Liver (tissue), 9 donors: ENCODE results near the gene ANKDD1A. TPM values are rescaled to one million over a fixed set of nuclear protein-coding genes. Genes with fewer than 3 reads are reported as not detected.

ENCODE experiments used
- DNase-seq: peaks from one replicate; pipeline ENCODE4 v3.0.0-alpha.2; 2017; ENCODE audit warnings: low spot score
- H3K27ac ChIP-seq, 2 donors: one replicate each; pipeline ENCODE4 v1.7.0; 2013; ENCODE audit warnings: inconsistent platforms in 2 of 2, low read length in 2 of 2, control low read depth in 1 of 2, low read depth in 1 of 2, mild to moderate bottlenecking in 1 of 2
- H3K27me3 ChIP-seq, 4 donors: one replicate each; pipeline versions ENCODE4 v1.6.1 to v1.7.0; 2013; ENCODE audit warnings: low read length in 3 of 4, inconsistent platforms in 1 of 4, mild to moderate bottlenecking in 1 of 4, moderate library complexity in 1 of 4; ENCODE audit not compliant: control insufficient read depth in 4 of 4, insufficient read depth in 4 of 4
- H3K36me3 ChIP-seq, 4 donors: one replicate each; pipeline versions ENCODE4 v1.6.1 to v1.7.0; 2013; ENCODE audit warnings: low read length in 3 of 4, mild to moderate bottlenecking in 3 of 4, low read depth in 1 of 4, moderate library complexity in 1 of 4; ENCODE audit not compliant: control insufficient read depth in 4 of 4, insufficient read depth in 3 of 4
- H3K4me1 ChIP-seq, 4 donors: one replicate each; pipeline versions ENCODE4 v1.6.1 to v1.7.0; 2013; ENCODE audit warnings: low read length in 3 of 4, mild to moderate bottlenecking in 3 of 4, moderate library complexity in 1 of 4; ENCODE audit not compliant: control insufficient read depth in 4 of 4, insufficient read depth in 4 of 4
- H3K4me3 ChIP-seq, 3 donors: one replicate each; pipeline versions ENCODE4 v1.6.1 to v1.7.0; 2013; ENCODE audit warnings: low read length in 3 of 3, control low read depth in 1 of 3, low read depth in 1 of 3, mild to moderate bottlenecking in 1 of 3
- H3K9ac ChIP-seq, 2 donors: one replicate each; pipeline ENCODE4 v1.7.0; 2013; ENCODE audit warnings: low read length in 2 of 2, mild to moderate bottlenecking in 2 of 2, moderate library complexity in 2 of 2, control low read depth in 1 of 2, low read depth in 1 of 2
- H3K9me3 ChIP-seq, 4 donors: one replicate each; pipeline versions ENCODE4 v1.6.1 to v1.7.0; 2013; ENCODE audit warnings: low read length in 3 of 4; ENCODE audit not compliant: control insufficient read depth in 4 of 4
- CTCF ChIP-seq: fragments of 150-350 bp; IDR thresholded peaks from 2 replicates; pipeline ENCODE4 v1.5.1; 2017; ENCODE audit warnings: improper control_type of control experiment, low read depth, low read length; ENCODE audit not compliant: missing input control
- FOXA1 ChIP-seq: IDR thresholded peaks from 2 replicates; pipeline ENCODE4 v1.6.1; 2016; ENCODE audit warnings: antibody characterized with exemption
- FOXA2 ChIP-seq: IDR thresholded peaks from 2 replicates; pipeline ENCODE4 v1.6.1; 2016; ENCODE audit warnings: antibody characterized with exemption
- GABPA ChIP-seq, 2 donors: IDR thresholded peaks in 1 of 2; conservative IDR thresholded peaks in 1 of 2; 2 replicates each; pipeline ENCODE4 v1.6.1; 2016; ENCODE audit warnings: antibody characterized with exemption in 2 of 2, mild to moderate bottlenecking in 1 of 2, moderate library complexity in 1 of 2
- HNF4A ChIP-seq, 2 donors: conservative IDR thresholded peaks; 2 replicates each; pipeline ENCODE4 v1.6.1; 2016; ENCODE audit warnings: antibody characterized with exemption in 2 of 2, mild to moderate bottlenecking in 2 of 2
- HNF4G ChIP-seq: IDR thresholded peaks from 2 replicates; pipeline ENCODE4 v1.6.1; 2016; ENCODE audit warnings: antibody characterized with exemption
- NR2F2 ChIP-seq: IDR thresholded peaks from 2 replicates; pipeline ENCODE4 v1.6.1; 2016; ENCODE audit warnings: antibody characterized with exemption
- RAD21 ChIP-seq, 2 donors: IDR thresholded peaks; 2 replicates each; pipeline ENCODE4 v1.6.1; 2016; ENCODE audit warnings: antibody characterized with exemption in 2 of 2, mild to moderate bottlenecking in 2 of 2
- SP1 ChIP-seq: IDR thresholded peaks from 2 replicates; pipeline ENCODE4 v1.6.1; 2018; ENCODE audit warnings: antibody characterized with exemption, mild to moderate bottlenecking
- TAF1 ChIP-seq: conservative IDR thresholded peaks from 2 replicates; pipeline ENCODE4 v1.6.1; 2016; ENCODE audit warnings: antibody characterized with exemption, mild to moderate bottlenecking
- YY1 ChIP-seq: IDR thresholded peaks from 2 replicates; pipeline ENCODE4 v1.6.1; 2016; ENCODE audit warnings: antibody characterized with exemption, mild to moderate bottlenecking
- WGBS: extraction: QIAGEN DNeasy Blood & Tissue Kit; methylation state at CpG from one replicate; pipeline ENCODE4 v1.1.7; 2013; 5-methylcytosine and 5-hydroxymethylcytosine counted together
- polyA plus RNA-seq, 2 donors: library from polyadenylated mRNA; stranded (reverse) in 1 of 2; unstranded in 1 of 2; fragments of 200-250 nt in 1 of 2; fragments of >200 nt in 1 of 2; fragmentation: Nextera tagmentation in 1 of 2; extraction: Ambion mirVana in 1 of 2; gene quantifications; one replicate each; pipeline versions ENCODE4 v1.2.1 to v1.2.3, GENCODE V29; 2013 to 2015
- total RNA-seq, 2 donors: library from RNA; depleted of rRNA; stranded (reverse); fragments of >200 nt; gene quantifications; one replicate each; pipeline ENCODE4 v1.2.3, GENCODE V29; 2014
- TF ChIP-seq, protein P1 (sequence below): IDR thresholded peaks from 2 replicates; pipeline ENCODE4 v1.6.1; 2016; ENCODE audit warnings: antibody characterized with exemption, mild to moderate bottlenecking
- donor health status: healthy.
- donor health status: healthy.
- donor health status: healthy.
- donor health status: healthy.
- donor health status: healthy.

Gene ANKDD1A
- total and polyA plus RNA-seq, 4 donors: 0.32 to 1.0 (median 0.59) TPM

GRCh38 chr15:64961013-64961412 is 49.3 kb downstream of the ANKDD1A start:
- TF ChIP-seq, protein P1, sequence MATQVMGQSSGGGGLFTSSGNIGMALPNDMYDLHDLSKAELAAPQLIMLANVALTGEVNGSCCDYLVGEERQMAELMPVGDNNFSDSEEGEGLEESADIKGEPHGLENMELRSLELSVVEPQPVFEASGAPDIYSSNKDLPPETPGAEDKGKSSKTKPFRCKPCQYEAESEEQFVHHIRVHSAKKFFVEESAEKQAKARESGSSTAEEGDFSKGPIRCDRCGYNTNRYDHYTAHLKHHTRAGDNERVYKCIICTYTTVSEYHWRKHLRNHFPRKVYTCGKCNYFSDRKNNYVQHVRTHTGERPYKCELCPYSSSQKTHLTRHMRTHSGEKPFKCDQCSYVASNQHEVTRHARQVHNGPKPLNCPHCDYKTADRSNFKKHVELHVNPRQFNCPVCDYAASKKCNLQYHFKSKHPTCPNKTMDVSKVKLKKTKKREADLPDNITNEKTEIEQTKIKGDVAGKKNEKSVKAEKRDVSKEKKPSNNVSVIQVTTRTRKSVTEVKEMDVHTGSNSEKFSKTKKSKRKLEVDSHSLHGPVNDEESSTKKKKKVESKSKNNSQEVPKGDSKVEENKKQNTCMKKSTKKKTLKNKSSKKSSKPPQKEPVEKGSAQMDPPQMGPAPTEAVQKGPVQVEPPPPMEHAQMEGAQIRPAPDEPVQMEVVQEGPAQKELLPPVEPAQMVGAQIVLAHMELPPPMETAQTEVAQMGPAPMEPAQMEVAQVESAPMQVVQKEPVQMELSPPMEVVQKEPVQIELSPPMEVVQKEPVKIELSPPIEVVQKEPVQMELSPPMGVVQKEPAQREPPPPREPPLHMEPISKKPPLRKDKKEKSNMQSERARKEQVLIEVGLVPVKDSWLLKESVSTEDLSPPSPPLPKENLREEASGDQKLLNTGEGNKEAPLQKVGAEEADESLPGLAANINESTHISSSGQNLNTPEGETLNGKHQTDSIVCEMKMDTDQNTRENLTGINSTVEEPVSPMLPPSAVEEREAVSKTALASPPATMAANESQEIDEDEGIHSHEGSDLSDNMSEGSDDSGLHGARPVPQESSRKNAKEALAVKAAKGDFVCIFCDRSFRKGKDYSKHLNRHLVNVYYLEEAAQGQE: no peak
- no peak for TF ChIP-seq HNF4A (conservative IDR thresholded peaks at IDR 0.05)
- no peak for TF ChIP-seq HNF4G
- TF ChIP-seq TAF1: no peak
- Histone ChIP-seq H3K9ac (no peak overlapping the region), H3K36me3 (peaks cover 8 to 70% (median 58%) of the 10 kb centered on the region in 4 donors), H3K27me3 (no peaks in the 10 kb centered on the region), H3K4me1 (no peaks in the 10 kb centered on the region), H3K4me3 (no peak overlapping the region), H3K9me3 (no peaks in the 10 kb centered on the region), H3K27ac (no peak overlapping the region)
- DNase-seq: no peak
- WGBS: 97% methylated on average over 5 of the region's 5 CpGs

DNA sequence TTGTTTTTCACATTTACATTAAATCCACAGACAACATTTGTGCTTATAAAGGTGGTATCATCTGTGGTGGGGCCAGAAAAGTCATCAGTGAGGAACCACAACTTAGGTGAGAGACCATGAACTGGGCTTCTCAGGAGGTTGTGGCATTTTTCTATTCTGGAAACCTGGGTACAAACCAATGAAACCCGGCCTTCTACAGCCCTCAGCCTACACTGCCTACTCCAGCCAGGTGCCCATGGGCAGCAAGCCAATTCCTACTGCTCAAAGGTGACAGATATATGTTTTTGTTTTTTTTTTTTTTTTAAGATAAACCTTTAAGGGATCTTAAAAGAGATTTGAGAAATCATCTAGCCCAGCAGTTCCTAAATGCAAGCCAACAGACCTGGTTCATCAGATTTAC is 57.7 kb downstream of the ANKDD1A start:
- Histone ChIP-seq H3K9ac (no peak overlapping the region), H3K27ac (no peak overlapping the region), H3K36me3 (peaks cover 8 to 61% (median 49%) of the 10 kb centered on the region in 4 donors), H3K4me3 (no peak overlapping the region), H3K27me3 (no peaks in the 10 kb centered on the region), H3K9me3 (no peaks in the 10 kb centered on the region), H3K4me1 (no peaks in the 10 kb centered on the region)
- DNase-seq: no peak
- WGBS: 85% methylated on average over 1 of the region's 1 CpG
- TF ChIP-seq GABPA (IDR thresholded peaks at IDR 0.05 in 1 of 2, conservative IDR thresholded peaks at IDR 0.05 in 1 of 2): no peak
- TF ChIP-seq CTCF: no peak

DNA sequence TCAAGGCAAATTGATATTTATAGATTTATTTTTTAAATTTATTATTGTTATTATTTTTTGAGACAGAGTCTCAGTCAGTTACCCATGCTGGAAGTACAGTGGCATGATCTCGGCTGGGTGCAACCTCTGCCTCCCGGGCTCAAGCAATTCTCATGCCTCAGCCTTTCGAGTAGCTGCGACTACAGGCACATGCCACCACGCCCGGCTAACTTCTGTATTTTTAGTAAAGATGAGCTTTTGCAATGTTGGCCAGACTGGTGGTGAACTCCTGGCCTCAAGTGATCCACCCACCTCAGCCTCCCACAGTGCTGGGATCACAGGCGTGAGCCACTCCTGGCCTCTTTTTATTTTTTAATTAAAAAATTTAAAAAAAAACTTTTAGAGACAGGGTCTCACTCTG is 59.0 kb downstream of the ANKDD1A start:
- WGBS: 87% methylated on average over 7 of the region's 7 CpGs
- no peak overlapping the region for H3K4me3 ChIP-seq
- DNase-seq: no peak
- H3K36me3 ChIP-seq: peaks cover 6 to 59% (median 45%) of the 10 kb centered on the region in 4 donors
- H3K27me3 ChIP-seq: no peaks in the 10 kb centered on the region
- H3K9me3 ChIP-seq: no peaks in the 10 kb centered on the region
- H3K4me1 ChIP-seq: no peaks in the 10 kb centered on the region
- TF ChIP-seq FOXA2: no peak
- TF ChIP-seq RAD21 (IDR thresholded peaks at IDR 0.05): no peak
- no peak for TF ChIP-seq NR2F2
- no peak for TF ChIP-seq YY1
- no peak for TF ChIP-seq GABPA (IDR thresholded peaks at IDR 0.05 in 1 of 2, conservative IDR thresholded peaks at IDR 0.05 in 1 of 2)
- no peak for TF ChIP-seq HNF4A (conservative IDR thresholded peaks at IDR 0.05)
- TF ChIP-seq CTCF: no peak
- TF ChIP-seq, protein P1: no peak
- no peak for TF ChIP-seq TAF1
- no peak for TF ChIP-seq FOXA1
- no peak for TF ChIP-seq SP1
- H3K27ac ChIP-seq: no peak overlapping the region
- no peak overlapping the region for H3K9ac ChIP-seq
